Activated T-cell treated with anti-CD3 and anti-CD28 coated beads, Interleukin-2, amount 50 U/mL, for 4 hours (primary cell): Measurements from ENCODE around the gene SLC6A11. TPM values are rescaled to one million over a fixed set of nuclear protein-coding genes. Genes with fewer than 3 reads are reported as not detected.

Experiments used
- ATAC-seq, 2 donors: fragments of 200-7000 bp; cut with Tn5 transposase; one replicate each; pipeline ENCODE4 v1.10.0; 2021
- DNase-seq: peaks from one replicate; pipeline ENCODE4 v3.0.0-alpha.2; 2020
- H3K27me3 Mint-ChIP-seq: one replicate; pipeline ENCODE4 v1.8.0; 2021; ENCODE audit warnings: low read depth, mixed read lengths
- H3K36me3 Mint-ChIP-seq: one replicate; pipeline ENCODE4 v1.8.0; 2022; ENCODE audit warnings: mixed read lengths; ENCODE audit not compliant: insufficient read depth
- H3K4me1 Mint-ChIP-seq: one replicate; pipeline ENCODE4 v1.8.0; 2021; ENCODE audit warnings: low read depth, mixed read lengths
- H3K4me3 Mint-ChIP-seq: one replicate; pipeline ENCODE4 v1.8.0; 2021; ENCODE audit warnings: mild to moderate bottlenecking, moderate library complexity, mixed read lengths
- H3K9me3 Mint-ChIP-seq: one replicate; pipeline ENCODE4 v1.8.0; 2021; ENCODE audit warnings: mixed read lengths
- total RNA-seq, 3 donors: library from RNA; stranded (reverse); gene quantifications; one replicate each; pipeline ENCODE4 v1.2.1, GENCODE V29; 2021

SLC6A11 gene
- total RNA-seq, 3 donors from 2014 or later: not detected

GRCh38 chr3:10964537-10965167 lies 148.6 kb downstream of the SLC6A11 start:
- Mint-ChIP-seq H3K27me3 (peaks cover 18% of the 10 kb centered on the region), H3K4me1 (no peaks in the 10 kb centered on the region), H3K4me3 (no peak overlapping the region), H3K36me3 (no peaks in the 10 kb centered on the region), H3K9me3 (no peaks in the 10 kb centered on the region)
- DNase-seq: no peak
- no peak for ATAC-seq

GRCh38 chr3:10968401-10968800 lies 152.4 kb downstream of the SLC6A11 start:
- DNase-seq: no peak
- no peak for ATAC-seq
- H3K4me3 Mint-ChIP-seq: no peak overlapping the region
- H3K36me3 Mint-ChIP-seq: no peaks in the 10 kb centered on the region
- no peaks in the 10 kb centered on the region for H3K9me3 Mint-ChIP-seq
- H3K4me1 Mint-ChIP-seq: no peaks in the 10 kb centered on the region
- H3K27me3 Mint-ChIP-seq: peaks cover 10% of the 10 kb centered on the region

- H3K4me1 Mint-ChIP-seq: no peaks in the 10 kb centered on the region
- peaks cover 13% of the 10 kb centered on the region for H3K27me3 Mint-ChIP-seq
- ATAC-seq (no peak), DNase-seq (no peak)
- no peak overlapping the region for H3K4me3 Mint-ChIP-seq
- no peaks in the 10 kb centered on the region for H3K9me3 Mint-ChIP-seq
- no peaks in the 10 kb centered on the region for H3K36me3 Mint-ChIP-seq
Observed at GRCh38 chr3:10970306-10970960, 154.4 kb downstream of the SLC6A11 start.

- Mint-ChIP-seq H3K4me1 (no peaks in the 10 kb centered on the region), H3K36me3 (no peaks in the 10 kb centered on the region), H3K4me3 (no peak overlapping the region), H3K27me3 (peaks cover 9% of the 10 kb centered on the region), H3K9me3 (no peaks in the 10 kb centered on the region)
- DNase-seq (no peak), ATAC-seq (no peak)
Observed at GRCh38 chr3:10972072-10972782, 156.2 kb downstream of the SLC6A11 start.

- Mint-ChIP-seq H3K4me3 (no peak overlapping the region), H3K36me3 (no peaks in the 10 kb centered on the region), H3K9me3 (no peaks in the 10 kb centered on the region), H3K27me3 (peaks cover 9% of the 10 kb centered on the region), H3K4me1 (no peaks in the 10 kb centered on the region)
- no peak for ATAC-seq
- DNase-seq: no peak
Observed at GRCh38 chr3:10973046-10973595, 157.1 kb downstream of the SLC6A11 start.

GRCh38 chr3:10974131-10974530 lies 158.1 kb downstream of the SLC6A11 start:
- H3K4me3 Mint-ChIP-seq: no peak overlapping the region
- no peaks in the 10 kb centered on the region for H3K9me3 Mint-ChIP-seq

GRCh38 chr3:10974746-10975375 lies 158.8 kb downstream of the SLC6A11 start:
- no peaks in the 10 kb centered on the region for H3K4me1 Mint-ChIP-seq
- DNase-seq (no peak), ATAC-seq (no peak)
- no peak overlapping the region for H3K4me3 Mint-ChIP-seq
- peaks cover 11% of the 10 kb centered on the region for H3K27me3 Mint-ChIP-seq
- no peaks in the 10 kb centered on the region for H3K9me3 Mint-ChIP-seq
- H3K36me3 Mint-ChIP-seq: no peaks in the 10 kb centered on the region

More at GRCh38 chr3:10974131-10974530, 158.1 kb downstream of the SLC6A11 start:
- Mint-ChIP-seq H3K27me3 (peaks cover 10% of the 10 kb centered on the region), H3K36me3 (no peaks in the 10 kb centered on the region), H3K4me1 (no peaks in the 10 kb centered on the region)
- ATAC-seq (no peak), DNase-seq (no peak)

- Mint-ChIP-seq H3K36me3 (no peaks in the 10 kb centered on the region), H3K4me1 (no peaks in the 10 kb centered on the region), H3K27me3 (peaks cover 13% of the 10 kb centered on the region), H3K4me3 (no peak overlapping the region), H3K9me3 (no peaks in the 10 kb centered on the region)
- no peak for DNase-seq
- ATAC-seq: no peak
Observed at GRCh38 chr3:10975695-10976234, 159.7 kb downstream of the SLC6A11 start.

GRCh38 chr3:10976770-10977169 lies 160.7 kb downstream of the SLC6A11 start:
- ATAC-seq (peak; percentile 35 to 51), DNase-seq (no peak)
- peaks cover 18% of the 10 kb centered on the region for H3K27me3 Mint-ChIP-seq
- H3K9me3 Mint-ChIP-seq: no peaks in the 10 kb centered on the region
- H3K4me1 Mint-ChIP-seq: no peaks in the 10 kb centered on the region
- H3K4me3 Mint-ChIP-seq: no peak overlapping the region
- no peaks in the 10 kb centered on the region for H3K36me3 Mint-ChIP-seq

GRCh38 chr3:10977892-10978510 lies 162.0 kb downstream of the SLC6A11 start:
- ATAC-seq (no peak), DNase-seq (no peak)
- no peak overlapping the region for H3K4me3 Mint-ChIP-seq
- peaks cover 4% of the 10 kb centered on the region for H3K4me1 Mint-ChIP-seq
- peaks cover 18% of the 10 kb centered on the region for H3K27me3 Mint-ChIP-seq
- H3K9me3 Mint-ChIP-seq: no peaks in the 10 kb centered on the region
- no peaks in the 10 kb centered on the region for H3K36me3 Mint-ChIP-seq

GRCh38 chr3:10978956-10979355 lies 162.9 kb downstream of the SLC6A11 start:
- H3K27me3 Mint-ChIP-seq: peaks cover 17% of the 10 kb centered on the region
- H3K4me1 Mint-ChIP-seq: peaks cover 4% of the 10 kb centered on the region
- no peak overlapping the region for H3K4me3 Mint-ChIP-seq

GRCh38 chr3:10980312-10980711 lies 164.3 kb downstream of the SLC6A11 start:
- no peaks in the 10 kb centered on the region for H3K9me3 Mint-ChIP-seq
- H3K27me3 Mint-ChIP-seq: peaks cover 12% of the 10 kb centered on the region
- ATAC-seq (no peak), DNase-seq (no peak)
- H3K36me3 Mint-ChIP-seq: no peaks in the 10 kb centered on the region
- H3K4me1 Mint-ChIP-seq: peaks cover 4% of the 10 kb centered on the region
- no peak overlapping the region for H3K4me3 Mint-ChIP-seq

More at GRCh38 chr3:10978956-10979355, 162.9 kb downstream of the SLC6A11 start:
- ATAC-seq: no peak
- H3K36me3 Mint-ChIP-seq: no peaks in the 10 kb centered on the region
- no peaks in the 10 kb centered on the region for H3K9me3 Mint-ChIP-seq
- no peak for DNase-seq

- ATAC-seq (no peak), DNase-seq (no peak)
- peaks cover 4% of the 10 kb centered on the region for H3K4me1 Mint-ChIP-seq
- no peak overlapping the region for H3K4me3 Mint-ChIP-seq
- no peaks in the 10 kb centered on the region for H3K36me3 Mint-ChIP-seq
- H3K9me3 Mint-ChIP-seq: no peaks in the 10 kb centered on the region
- peaks cover 12% of the 10 kb centered on the region for H3K27me3 Mint-ChIP-seq
Observed at GRCh38 chr3:10981031-10981430, 165.0 kb downstream of the SLC6A11 start.

- H3K27me3 Mint-ChIP-seq: peaks cover 12% of the 10 kb centered on the region
Observed at GRCh38 chr3:10981961-10982360, 165.9 kb downstream of the SLC6A11 start.

More at GRCh38 chr3:10981961-10982360, 165.9 kb downstream of the SLC6A11 start:
- H3K9me3 Mint-ChIP-seq: no peaks in the 10 kb centered on the region
- H3K4me1 Mint-ChIP-seq: peaks cover 4% of the 10 kb centered on the region
- H3K36me3 Mint-ChIP-seq: no peaks in the 10 kb centered on the region
- H3K4me3 Mint-ChIP-seq: no peak overlapping the region
- ATAC-seq: no peak
- DNase-seq: no peak
